Esophagus mucosa (tissue), 1 donor: ENCODE data around the gene SLC22A2. TPM values are rescaled to one million over a fixed set of nuclear protein-coding genes. Genes with fewer than 3 reads are reported as not detected.

Experiments
- total RNA-seq: library from RNA; stranded (reverse); gene quantifications from one replicate; pipeline ENCODE4 v1.2.4, GENCODE V29; 2023
- donor health status: DM: yes; HTN: yes; CAD: no.

Gene SLC22A2
- total RNA-seq, 1 donor from 2014 or later: not detected

Other genes with a start within 250 kb of the SLC22A2 start
- gene SLC22A1, start 137.0 kb downstream of the SLC22A2 start, total RNA-seq: 0.44 TPM
- gene SLC22A3, start 89.6 kb upstream of the SLC22A2 start, total RNA-seq: 8.0 TPM